DND-41 (cell line): ENCODE results near the gene PNPLA1.

Source experiments
- ATAC-seq: fragments of 200-7000 bp; cut with Tn5 transposase; 3 replicates; pipeline ENCODE4 v1.9.1; 2021; ENCODE audit warnings: low read depth; ENCODE audit not compliant: insufficient read depth
- DNase-seq: peaks from one replicate; pipeline ENCODE4 v3.0.0-alpha.2; 2020
- H2AFZ ChIP-seq: 2 replicates; pipeline ENCODE4 v1.6.0; 2012; ENCODE audit warnings: low read depth, low read length
- H3K27ac ChIP-seq: 2 replicates; pipeline ENCODE4 v1.5.1; 2012; ENCODE audit warnings: low read length, inconsistent platforms
- H3K27me3 ChIP-seq: fragments of 200-600 bp; sonication (generic); 2 replicates; pipeline ENCODE4 v1.6.0; 2012; ENCODE audit warnings: low read length, mild to moderate bottlenecking, inconsistent platforms; ENCODE audit not compliant: insufficient read depth, poor library complexity
- H3K36me3 ChIP-seq: 2 replicates; pipeline ENCODE4 v1.5.1; 2012; ENCODE audit warnings: low read length, inconsistent platforms; ENCODE audit not compliant: insufficient read depth
- H3K4me1 ChIP-seq: 2 replicates; pipeline ENCODE4 v1.5.1; 2012; ENCODE audit warnings: mild to moderate bottlenecking, low read length; ENCODE audit not compliant: insufficient read depth
- H3K4me2 ChIP-seq: 2 replicates; pipeline ENCODE4 v1.6.0; 2012; ENCODE audit warnings: mild to moderate bottlenecking, moderate library complexity, low read length, inconsistent platforms; ENCODE audit not compliant: insufficient read depth
- H3K4me3 ChIP-seq, 2 experiments: fragments of 200-600 bp in 1 of 2; shearing (Covaris generic) in 1 of 2; 2 replicates each; pipeline ENCODE4 v1.5.1; 2012 to 2016; ENCODE audit warnings: inconsistent platforms in 2 of 2, low read length in 2 of 2, mild to moderate bottlenecking in 2 of 2, low read depth in 1 of 2, moderate library complexity in 1 of 2
- H3K79me2 ChIP-seq: 2 replicates; pipeline ENCODE4 v1.6.0; 2012; ENCODE audit warnings: low read length, inconsistent platforms; ENCODE audit not compliant: insufficient read depth
- H3K9ac ChIP-seq: 2 replicates; pipeline ENCODE4 v1.6.0; 2012; ENCODE audit warnings: low read depth, mild to moderate bottlenecking, inconsistent platforms, low read length, moderate library complexity
- H3K9me3 ChIP-seq: 2 replicates; pipeline ENCODE4 v1.5.1; 2012; ENCODE audit warnings: low read length, moderate library complexity, mild to moderate bottlenecking, inconsistent platforms; ENCODE audit not compliant: insufficient read depth, severe bottlenecking
- H4K20me1 ChIP-seq: 2 replicates; pipeline ENCODE4 v1.6.0; 2012; ENCODE audit warnings: low read length; ENCODE audit not compliant: insufficient read depth
- CTCF ChIP-seq: IDR thresholded peaks from 2 replicates; pipeline ENCODE4 v1.5.1; 2012; ENCODE audit warnings: borderline replicate concordance, low read length, moderate library complexity, mild to moderate bottlenecking; ENCODE audit not compliant: poor library complexity, severe bottlenecking; ENCODE audit errors: extremely low read depth
- EZH2 ChIP-seq: IDR thresholded peaks from 3 replicates; pipeline ENCODE4 v1.6.1; 2012; ENCODE audit warnings: borderline replicate concordance, low read depth, mild to moderate bottlenecking, moderate library complexity, low read length, inconsistent platforms; ENCODE audit not compliant: severe bottlenecking

Gene PNPLA1

DNA sequence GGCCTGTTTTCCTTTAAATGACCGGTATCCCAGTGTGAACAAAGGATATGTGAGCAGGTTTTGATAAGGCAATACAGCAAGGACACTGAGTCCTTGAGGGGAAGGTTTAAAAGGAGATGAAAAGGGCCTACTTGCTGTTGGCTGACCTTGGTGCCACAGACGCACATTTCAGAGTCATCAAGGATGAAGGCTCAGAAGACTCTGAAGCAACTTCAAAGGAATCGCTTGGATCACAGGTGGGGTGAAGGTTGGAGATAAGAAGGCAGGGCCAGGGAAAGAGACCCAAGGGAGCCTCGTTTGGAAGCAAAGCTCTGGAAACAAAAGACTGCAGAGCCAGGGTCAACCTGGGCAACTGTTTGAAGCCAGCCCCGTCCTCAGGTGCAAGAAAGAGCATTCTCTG lies 30.1 kb upstream of the PNPLA1 start:
- Histone ChIP-seq H3K36me3 (no peaks in the 10 kb centered on the region), H3K79me2 (no peaks in the 10 kb centered on the region), H3K4me2 (no peak overlapping the region), H3K9ac (no peak overlapping the region), H3K9me3 (no peaks in the 10 kb centered on the region), H3K4me3 (no peak overlapping the region), H3K4me1 (no peaks in the 10 kb centered on the region), H3K27ac (no peak overlapping the region), H4K20me1 (no peaks in the 10 kb centered on the region), H3K27me3 (no peaks in the 10 kb centered on the region), H2AFZ (no peak overlapping the region)
- DNase-seq (no peak), ATAC-seq (no peak)
- TF ChIP-seq CTCF (no peak), EZH2 (no peak)

GRCh38 chr6:36241728-36242127 lies 28.1 kb upstream of the PNPLA1 start:
- no peak overlapping the region for H2AFZ ChIP-seq
- DNase-seq (no peak), ATAC-seq (no peak)

GRCh38 chr6:36242161-36242560 lies 27.7 kb upstream of the PNPLA1 start:
- no peak for DNase-seq
- no peak for TF ChIP-seq CTCF
- TF ChIP-seq EZH2: no peak
- no peak for ATAC-seq
- Histone ChIP-seq H3K4me3 (no peak overlapping the region), H2AFZ (no peak overlapping the region), H3K27me3 (no peaks in the 10 kb centered on the region), H3K4me1 (no peaks in the 10 kb centered on the region), H4K20me1 (no peaks in the 10 kb centered on the region), H3K79me2 (no peaks in the 10 kb centered on the region), H3K9ac (no peak overlapping the region), H3K9me3 (no peaks in the 10 kb centered on the region), H3K4me2 (no peak overlapping the region), H3K36me3 (no peaks in the 10 kb centered on the region), H3K27ac (no peak overlapping the region)

More at GRCh38 chr6:36241728-36242127, 28.1 kb upstream of the PNPLA1 start:
- H3K9me3 ChIP-seq: no peaks in the 10 kb centered on the region
- no peaks in the 10 kb centered on the region for H3K4me1 ChIP-seq
- H4K20me1 ChIP-seq: no peaks in the 10 kb centered on the region
- TF ChIP-seq CTCF (no peak), EZH2 (no peak)
- no peak overlapping the region for H3K4me2 ChIP-seq
- no peaks in the 10 kb centered on the region for H3K27me3 ChIP-seq
- no peaks in the 10 kb centered on the region for H3K36me3 ChIP-seq
- H3K79me2 ChIP-seq: no peaks in the 10 kb centered on the region
- no peak overlapping the region for H3K9ac ChIP-seq
- H3K4me3 ChIP-seq: no peak overlapping the region
- H3K27ac ChIP-seq: no peak overlapping the region

DNA sequence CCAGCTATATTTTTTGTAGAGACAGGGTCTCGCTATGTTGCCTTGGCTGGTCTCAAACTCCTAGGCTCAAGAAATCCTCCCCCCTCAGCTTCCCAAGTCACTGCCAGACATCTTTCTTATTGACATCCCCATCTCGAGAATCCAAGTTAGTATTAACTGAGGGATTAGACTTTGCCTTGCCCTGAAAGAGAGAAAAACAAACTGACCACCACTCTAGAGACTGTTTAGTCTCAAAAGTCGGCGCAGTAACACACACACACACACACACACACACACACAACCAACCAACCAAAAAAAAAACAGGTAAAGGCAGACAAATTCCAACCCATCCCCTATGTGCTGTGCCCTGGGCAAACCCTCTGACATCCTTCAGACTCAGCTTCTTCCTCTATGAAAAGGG lies 27.2 kb upstream of the PNPLA1 start:
- no peaks in the 10 kb centered on the region for H3K4me1 ChIP-seq
- no peak overlapping the region for H3K27ac ChIP-seq
- no peaks in the 10 kb centered on the region for H3K79me2 ChIP-seq
- no peak overlapping the region for H3K4me3 ChIP-seq
- no peak for TF ChIP-seq EZH2
- DNase-seq (no peak), ATAC-seq (no peak)
- no peaks in the 10 kb centered on the region for H3K27me3 ChIP-seq
- no peaks in the 10 kb centered on the region for H4K20me1 ChIP-seq
- H3K4me2 ChIP-seq: no peak overlapping the region
- H3K9me3 ChIP-seq: no peaks in the 10 kb centered on the region
- no peak overlapping the region for H2AFZ ChIP-seq
- no peaks in the 10 kb centered on the region for H3K36me3 ChIP-seq
- H3K9ac ChIP-seq: no peak overlapping the region
